Dermis microvascular lymphatic vessel endothelial cell (primary cell): ENCODE results near the gene LDLRAD1. TPM values are rescaled to one million over a fixed set of nuclear protein-coding genes. Genes with fewer than 3 reads are reported as not detected.
"Not testable (repeated sequence)": the region's sequence is repeated elsewhere in the genome, so short reads cannot be mapped to it uniquely, and the experiment has no call there.

Source experiments
- DNase-seq, 2 donors: peaks; one replicate each; pipeline versions ENCODE4 v3.0.0 to v3.0.0-alpha.2; 2010; ENCODE audit warnings: low read depth in 2 of 2
- total RNA-seq: library from RNA; depleted of rRNA; stranded (reverse); fragments of >200 nt; gene quantifications from 2 replicates; pipeline ENCODE4 v1.2.1, GENCODE V29; 2014

Gene LDLRAD1, protein sequence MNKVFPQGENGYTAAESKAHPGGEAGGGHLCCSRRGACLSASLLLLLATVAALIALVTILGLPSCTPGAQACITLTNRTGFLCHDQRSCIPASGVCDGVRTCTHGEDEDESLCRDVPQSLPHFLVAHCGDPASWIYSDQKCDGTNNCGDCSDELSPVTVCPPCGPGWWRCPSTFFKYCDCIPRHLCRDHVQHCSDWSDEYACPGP
- not detected in 2 replicates for total RNA-seq

GRCh38 chr1:54017979-54018378, at the start of gene LDLRAD1:
Gene LDLRAD1 (minus strand): TSS chr1:54018186. CDS start chr1:54018112, 74 bp downstream.
- no peak for DNase-seq

GRCh38 chr1:54064299-54064698, 46.3 kb upstream of the LDLRAD1 start:
- DNase-seq = no peak

DNA sequence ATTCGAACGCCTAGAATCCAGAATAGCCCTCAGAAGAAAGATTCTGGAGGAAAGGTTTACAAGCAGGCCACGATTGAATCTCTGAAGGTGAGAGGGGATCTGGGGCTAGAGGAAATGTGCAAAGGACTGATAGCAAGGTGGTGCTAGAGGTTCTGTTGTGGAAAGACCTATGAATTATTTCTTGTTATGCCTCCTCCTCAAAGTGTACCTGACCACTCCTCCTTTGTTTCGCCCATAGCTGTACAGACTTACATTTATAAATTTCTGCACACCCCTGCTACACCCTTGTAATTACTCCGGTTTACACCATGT, 36.4 kb upstream of the LDLRAD1 start:
- DNase-seq = peak in 1 of 2 donors; percentile 10

GRCh38 chr1:54053745-54054437, 35.9 kb upstream of the LDLRAD1 start:
- DNase-seq = peak in 1 of 2 donors; percentile 29

DNA sequence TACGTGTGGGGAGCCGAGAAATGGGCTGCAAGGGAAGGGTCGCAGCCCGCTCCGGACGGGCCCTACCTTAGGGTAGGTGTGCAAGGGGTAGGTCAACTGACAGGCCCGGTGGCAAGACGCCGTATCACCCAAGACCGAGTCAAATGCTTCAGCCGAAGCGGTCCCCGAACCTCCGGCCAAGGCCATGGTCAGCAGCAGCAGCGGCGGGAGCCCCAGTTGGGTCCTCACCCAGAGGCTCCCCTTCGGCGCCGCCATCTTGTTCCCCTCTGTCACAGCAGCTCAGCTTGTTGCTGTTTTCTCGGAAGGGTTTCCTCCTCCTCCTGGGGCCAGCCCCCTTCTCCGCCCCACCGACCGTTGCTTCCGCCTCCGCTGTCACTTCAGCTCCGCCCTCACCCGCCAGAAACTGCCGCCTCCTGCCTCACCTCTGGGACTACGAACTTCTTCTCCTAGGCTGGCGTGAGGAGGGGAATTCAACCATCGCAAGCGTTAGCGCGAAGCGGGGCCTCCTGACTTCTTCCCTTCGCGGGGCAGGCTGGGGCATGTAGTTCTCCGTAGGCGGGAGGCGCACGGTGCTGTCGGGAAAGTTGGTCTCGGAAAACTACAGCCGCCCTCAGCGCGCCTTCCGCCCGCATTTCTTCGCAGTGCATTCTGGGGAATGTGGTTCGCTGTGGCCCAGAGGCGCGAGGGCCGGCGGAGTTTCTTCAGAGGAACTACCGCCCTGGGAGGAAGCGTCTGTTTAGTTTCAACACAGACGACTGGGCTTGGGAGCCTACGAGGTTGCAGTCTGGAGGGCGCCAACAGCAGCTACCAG, 35.2 kb upstream of the LDLRAD1 start, which contains the start of the genes TCEANC2 and TMEM59:
TSS of gene TCEANC2 (plus strand) at position 675 of the 811 bp plus-strand sequence. CDS start 815 bp downstream, outside the sequence.
TSS of gene TMEM59 (minus strand) at position 271 of the 811 bp plus-strand sequence. CDS start at position 255, 16 bp downstream.
- peak; percentile 93 to 98 for DNase-seq

DNA sequence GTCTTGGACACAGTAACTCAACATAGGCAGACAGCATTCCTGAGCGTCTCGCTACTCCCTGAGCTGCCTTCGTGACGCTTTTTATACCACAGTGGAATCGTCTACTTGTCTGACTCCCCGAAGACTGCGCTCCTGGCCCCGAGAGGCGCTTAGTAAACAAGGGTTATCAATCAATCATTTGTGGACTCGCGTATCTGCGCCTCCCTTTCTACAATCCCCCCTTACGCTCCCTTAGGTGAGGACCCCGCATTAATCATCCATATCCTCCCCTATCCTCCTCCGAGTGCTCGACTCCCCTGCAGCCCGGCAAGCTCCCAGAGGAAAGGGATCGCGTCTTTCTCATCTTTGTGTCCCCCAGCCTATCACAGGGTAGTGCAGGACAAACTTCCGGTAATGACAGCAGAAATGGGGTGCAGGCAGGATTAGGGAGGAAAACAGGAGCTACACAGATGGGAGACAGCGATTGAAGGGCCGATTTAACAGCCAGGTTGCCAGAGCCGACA, 34.5 kb upstream of the LDLRAD1 start:
- peak in 1 of 2 donors; percentile 56 for DNase-seq

DNA sequence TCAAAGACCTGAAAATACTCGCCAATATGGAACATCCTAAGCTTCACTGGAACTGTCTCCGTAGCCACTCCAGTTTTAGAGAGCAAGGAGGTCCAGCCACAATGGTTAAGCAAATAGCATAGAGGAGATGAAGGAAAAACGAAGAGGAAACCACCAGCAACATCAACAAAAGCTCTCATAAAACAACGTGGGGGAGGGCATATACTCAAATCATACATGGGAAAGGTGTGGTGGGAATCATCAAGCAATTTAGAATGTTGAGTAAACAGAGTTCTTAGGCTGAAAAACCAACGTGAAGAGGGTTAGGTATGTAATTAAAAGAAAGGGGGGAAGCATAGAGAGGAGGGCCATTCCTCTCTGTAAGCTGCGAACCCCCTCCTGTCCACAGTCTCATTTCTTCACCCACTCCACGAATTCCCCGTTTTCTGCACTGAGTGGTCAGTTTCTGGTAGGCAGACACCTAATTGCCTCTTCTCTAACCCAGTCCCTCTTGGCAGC, 34.0 kb upstream of the LDLRAD1 start:
- DNase-seq = peak in 1 of 2 donors; percentile 27

DNA sequence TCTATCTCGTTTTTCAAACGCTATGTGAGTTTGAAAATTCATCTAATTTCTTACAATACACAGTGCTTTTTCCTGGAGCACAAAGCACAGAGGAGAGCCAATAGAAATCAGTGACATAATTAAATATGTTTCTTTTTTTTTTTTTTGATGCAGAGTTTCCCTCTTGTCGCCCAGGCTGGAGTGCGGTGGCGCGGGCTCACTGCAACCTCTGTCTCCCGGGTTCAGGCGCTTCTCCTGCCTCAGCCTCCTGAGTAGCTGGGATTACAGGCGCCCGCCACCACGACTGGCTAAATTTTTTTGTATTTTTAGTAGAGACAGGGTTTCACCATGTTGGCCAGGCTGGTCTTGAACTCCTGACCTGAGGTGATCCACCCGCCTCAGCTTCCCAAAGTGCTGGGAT, 32.4 kb upstream of the LDLRAD1 start:
- DNase-seq = not testable (repeated sequence)

GRCh38 chr1:54047384-54048305, 29.7 kb upstream of the LDLRAD1 start:
- peak in 1 of 2 donors; percentile 22 for DNase-seq

- peak in 1 of 2 donors; percentile 6 for DNase-seq
Observed at GRCh38 chr1:54046671-54047383, 28.8 kb upstream of the LDLRAD1 start.

GRCh38 chr1:54045496-54045895, 27.5 kb upstream of the LDLRAD1 start:
- no peak for DNase-seq

DNA sequence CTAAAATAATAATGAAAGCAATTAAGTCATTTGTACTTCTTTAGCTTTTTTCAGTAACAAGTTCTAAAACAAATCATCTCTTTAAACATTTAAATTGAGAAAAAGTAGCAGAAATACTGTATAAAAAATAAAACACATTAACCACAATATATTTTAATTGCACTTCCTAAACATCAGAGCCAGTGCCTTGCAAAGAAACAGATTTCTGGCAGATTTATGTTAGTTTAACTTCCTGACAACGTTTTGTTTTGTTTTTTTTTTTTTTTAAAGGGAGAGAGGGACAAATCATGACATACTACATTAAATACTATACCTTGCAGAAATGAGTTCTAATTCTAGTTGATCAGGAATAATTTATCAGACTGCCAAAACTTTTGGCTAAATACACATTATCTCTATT, 23.8 kb upstream of the LDLRAD1 start:
- no peak for DNase-seq

DNA sequence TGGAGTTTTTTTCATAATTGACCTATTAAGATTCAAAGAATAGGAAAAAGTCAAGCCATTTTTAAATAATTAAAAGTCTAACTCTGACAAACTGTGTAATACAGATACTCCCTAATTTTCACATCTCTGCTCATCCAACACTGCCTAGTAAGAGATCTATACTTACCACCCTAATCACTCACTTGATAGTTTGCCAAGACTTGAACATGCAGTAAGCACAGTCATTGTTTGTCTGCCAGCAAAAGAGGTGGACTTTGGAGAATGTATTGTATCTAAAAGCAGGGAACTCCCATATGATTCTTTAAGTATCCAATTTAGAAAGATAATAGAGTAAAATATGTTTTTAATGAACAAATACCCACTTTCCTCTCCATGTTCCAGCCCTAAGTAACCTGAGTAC, 19.5 kb upstream of the LDLRAD1 start:
- DNase-seq = peak in 1 of 2 donors; percentile 31

GRCh38 chr1:54028306-54029251, 10.6 kb upstream of the LDLRAD1 start:
- no peak for DNase-seq

- no peak for DNase-seq
Observed at GRCh38 chr1:54027848-54028247, 9.9 kb upstream of the LDLRAD1 start.

- DNase-seq = not testable (repeated sequence)
Observed at GRCh38 chr1:54024811-54025210, 6.8 kb upstream of the LDLRAD1 start.

- DNase-seq = no peak
Observed at GRCh38 chr1:54024358-54024757, 6.4 kb upstream of the LDLRAD1 start.

DNA sequence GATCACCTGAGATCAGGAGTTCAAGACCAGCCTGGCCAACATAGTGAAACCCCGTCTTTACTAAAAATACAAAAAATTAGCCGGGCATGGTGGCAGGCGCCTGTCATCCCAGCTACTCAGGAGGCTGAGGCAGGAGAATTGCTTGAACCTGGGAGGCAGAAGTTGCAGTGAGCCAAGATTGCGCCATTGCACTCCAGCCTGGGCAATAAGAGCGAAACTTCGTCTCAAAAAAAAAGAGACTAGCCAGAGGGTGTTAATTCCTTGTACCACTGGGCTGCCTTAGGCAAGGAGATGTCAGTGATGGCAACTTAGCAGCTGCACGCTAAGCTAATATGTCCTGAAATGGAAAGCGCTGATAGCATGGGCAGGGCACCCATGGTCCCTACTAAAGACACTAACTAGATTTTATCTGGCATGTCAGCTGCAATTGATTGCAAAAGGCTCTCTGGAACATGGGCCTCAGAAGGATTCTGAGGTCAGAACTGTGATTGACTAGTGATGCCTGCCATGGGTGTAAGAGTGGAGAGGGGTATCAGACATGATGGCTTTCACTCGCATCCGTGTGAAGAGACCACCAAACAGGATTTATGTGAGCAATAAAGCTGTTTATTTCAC, 1.7 kb upstream of the LDLRAD1 start:
- not testable (repeated sequence) for DNase-seq
